ENCODE measurements around the gene MPND. TPM values are rescaled to one million over a fixed set of nuclear protein-coding genes. Genes with fewer than 3 reads are reported as not detected.
A peak's percentile ranks its signal among the peaks of the same experiment; 100 is the strongest.

The MPND gene
- total RNA-seq, 1 experiment from 2014 or later: 37.0 TPM

DNA sequence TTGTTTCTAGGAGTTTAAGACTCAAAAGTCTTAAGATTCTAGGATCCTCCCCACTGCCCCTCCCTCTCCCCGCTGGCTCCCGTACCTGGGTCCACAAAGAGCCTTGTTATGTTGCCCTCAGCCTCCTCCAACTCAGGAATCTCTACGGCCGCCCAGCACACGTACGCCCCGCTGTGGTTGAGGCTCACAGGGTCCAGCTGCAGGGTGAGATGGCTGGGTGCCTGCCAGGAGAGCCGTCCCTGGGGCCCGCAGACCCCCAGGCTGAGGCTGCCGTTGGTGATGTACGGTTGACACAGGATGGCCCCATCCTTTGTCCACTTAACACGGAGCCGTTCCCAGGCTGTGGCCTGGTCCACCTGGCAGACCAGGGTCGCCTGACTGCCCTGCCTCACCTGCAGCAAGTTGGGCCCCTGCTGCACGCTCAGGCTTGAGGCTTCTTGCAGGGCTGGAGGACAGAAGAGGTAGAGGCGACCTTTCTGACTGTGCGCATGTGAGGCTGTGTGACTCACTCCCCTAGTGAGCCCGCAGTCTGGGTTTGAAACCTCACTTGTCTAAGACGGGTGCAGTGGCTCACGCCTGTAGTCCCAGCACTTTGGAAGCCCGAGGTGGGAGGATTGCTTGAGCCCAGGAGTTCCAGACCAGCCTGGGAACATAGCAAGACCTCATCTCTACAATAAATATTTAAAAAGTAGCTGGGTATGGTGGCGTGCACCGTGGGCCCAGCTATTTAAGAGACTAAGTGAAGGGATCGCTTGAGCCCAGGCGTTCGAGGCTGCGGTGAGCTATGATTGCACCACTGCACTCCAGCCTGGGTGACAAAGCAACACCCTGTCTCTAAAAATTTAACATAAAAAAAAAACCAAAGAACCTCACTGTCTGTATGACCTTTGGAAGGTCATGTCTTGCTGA is 45.2 kb upstream of the MPND start:
- no peak overlapping the region for H3K9ac ChIP-seq (ENCODE audit: extremely low read depth, insufficient read length, low read length)
- no peak overlapping the region for H3T11ph ChIP-seq (ENCODE audit: low read length)
- Mint-ChIP-seq H3K9me3 (no peaks in the 10 kb centered on the region; a peak in 1 of 5 replicates), H3K36me3 (ENCODE audit: insufficient read depth in 1 of 3, low read depth in 3 of 3) (no peaks in the 10 kb centered on the region), H3K27me3 (ENCODE audit: low read depth) (peaks cover 21% of the 10 kb centered on the region), H3K27ac (no peak overlapping the region), H3K4me1 (peaks cover 12 to 21% of the 10 kb centered on the region in 2 experiments), H3K4me3 (no peak overlapping the region)
- no peak overlapping the region for H3K18ac ChIP-seq (ENCODE audit: insufficient read length, low read depth, low read length)
- H4K5ac ChIP-seq (ENCODE audit: insufficient read length, low read depth, low read length): no peak overlapping the region
- H3K23ac ChIP-seq (ENCODE audit: insufficient read length, low read depth, low read length): no peak overlapping the region
- no peak overlapping the region for H2AFZ ChIP-seq (ENCODE audit: low read length)
- no peak overlapping the region for H2BK12ac ChIP-seq (ENCODE audit: insufficient read length, low read depth, low read length)
- no peaks in the 10 kb centered on the region for H3K4me1 ChIP-seq (ENCODE audit: insufficient read depth, low read length)
- no CpG with 5 or more reads among the region's 27 CpGs for WGBS (ENCODE audit: extremely low coverage, insufficient read length, low lambda C conversion rate)
- no peak overlapping the region for H2BK20ac ChIP-seq (ENCODE audit: low read depth, low read length, poor library complexity, severe bottlenecking)
- H3K9me3 ChIP-seq (ENCODE audit: control insufficient read depth, low read depth, low read length): no peaks in the 10 kb centered on the region
- no peak overlapping the region for H4K91ac ChIP-seq (ENCODE audit: insufficient read length, low read depth, low read length)
- no peak overlapping the region for H3K27ac ChIP-seq (ENCODE audit: insufficient read length, low read depth, low read length)
- H2AK5ac ChIP-seq (ENCODE audit: insufficient read length, low read length): no peak overlapping the region
- H4K8ac ChIP-seq (replicated peaks; ENCODE audit: insufficient read length, low read depth, low read length): no peak overlapping the region
- TF ChIP-seq, protein P1, sequence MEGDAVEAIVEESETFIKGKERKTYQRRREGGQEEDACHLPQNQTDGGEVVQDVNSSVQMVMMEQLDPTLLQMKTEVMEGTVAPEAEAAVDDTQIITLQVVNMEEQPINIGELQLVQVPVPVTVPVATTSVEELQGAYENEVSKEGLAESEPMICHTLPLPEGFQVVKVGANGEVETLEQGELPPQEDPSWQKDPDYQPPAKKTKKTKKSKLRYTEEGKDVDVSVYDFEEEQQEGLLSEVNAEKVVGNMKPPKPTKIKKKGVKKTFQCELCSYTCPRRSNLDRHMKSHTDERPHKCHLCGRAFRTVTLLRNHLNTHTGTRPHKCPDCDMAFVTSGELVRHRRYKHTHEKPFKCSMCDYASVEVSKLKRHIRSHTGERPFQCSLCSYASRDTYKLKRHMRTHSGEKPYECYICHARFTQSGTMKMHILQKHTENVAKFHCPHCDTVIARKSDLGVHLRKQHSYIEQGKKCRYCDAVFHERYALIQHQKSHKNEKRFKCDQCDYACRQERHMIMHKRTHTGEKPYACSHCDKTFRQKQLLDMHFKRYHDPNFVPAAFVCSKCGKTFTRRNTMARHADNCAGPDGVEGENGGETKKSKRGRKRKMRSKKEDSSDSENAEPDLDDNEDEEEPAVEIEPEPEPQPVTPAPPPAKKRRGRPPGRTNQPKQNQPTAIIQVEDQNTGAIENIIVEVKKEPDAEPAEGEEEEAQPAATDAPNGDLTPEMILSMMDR (conservative IDR thresholded peaks at IDR 0.05): peak; percentile 30; the same call in 1 of the 3 replicates
- peak; percentile 61 for DNase-seq
- H3K27me3 ChIP-seq (ENCODE audit: insufficient read depth, low read length): no peaks in the 10 kb centered on the region
- no peaks in the 10 kb centered on the region for H3K79me1 ChIP-seq (ENCODE audit: insufficient read depth, low read depth, low read length, poor library complexity, severe bottlenecking)
- no peak overlapping the region for H3K4ac ChIP-seq (ENCODE audit: low read depth, low read length)
- H4K20me1 ChIP-seq (ENCODE audit: control insufficient read depth, insufficient read depth, insufficient read length): no peaks in the 10 kb centered on the region
- H3K79me2 ChIP-seq (ENCODE audit: insufficient read depth, low read length): no peaks in the 10 kb centered on the region
- H3K23me2 ChIP-seq (ENCODE audit: insufficient read length, low read depth, low read length, poor library complexity, severe bottlenecking): no peaks in the 10 kb centered on the region
- H3K56ac ChIP-seq (ENCODE audit: insufficient read length, low read depth, low read length): no peak overlapping the region
- no peak overlapping the region; the same call in 1 of the 2 replicates for H3K14ac ChIP-seq (ENCODE audit: insufficient read depth, low read length)
- H2BK120ac ChIP-seq (ENCODE audit: low read depth, low read length, poor library complexity, severe bottlenecking): no peak overlapping the region
- no peak overlapping the region for H2BK5ac ChIP-seq (ENCODE audit: insufficient read length, low read length)
- H3K4me2 ChIP-seq (ENCODE audit: insufficient read depth, insufficient read length, low read length): no peak overlapping the region
- no peak overlapping the region for H2BK15ac ChIP-seq (ENCODE audit: low read depth, low read length)

Data from H9 (cell line).